GM12878 (cell line): ENCODE measurements around the gene NAMPT. TPM values are rescaled to one million over a fixed set of nuclear protein-coding genes. Genes with fewer than 3 reads are reported as not detected.

Experiments
- ATAC-seq: fragments of 200-7000 bp; cut with Tn5 transposase; 3 replicates; pipeline ENCODE4 v1.9.1; 2020; ENCODE audit warnings: mild to moderate bottlenecking, moderate library complexity
- BruUV-seq: library from RNA; stranded (reverse); fragments of 400-500 nt; replicated peaks from 2 replicates; lab custom pipeline; 2021; lab: Mats Ljungman, UMichigan
- CTCF ChIA-PET: fragments of 300-600 bp; sonication (Branson Sonifier 250); formaldehyde crosslinking; extraction: SDS; loops from one replicate; lab custom pipeline; 2021; ENCODE audit warnings: inconsistent platforms; lab: Yijun Ruan, JAX
- POLR2A ChIA-PET: fragments of 350-600 bp; formaldehyde crosslinking; extraction: SDS; loops from one replicate; lab custom pipeline; 2021; ENCODE audit warnings: inconsistent platforms; lab: Charles Lee
- RAD21 ChIA-PET: fragments of 300-600 bp; sonication (Branson Sonifier 250); formaldehyde crosslinking; loops from one replicate; lab custom pipeline; 2023; ENCODE audit warnings: antibody characterized with exemption; ENCODE audit not compliant: unreplicated experiment; lab: Charles Lee
- SMC1A ChIA-PET: fragments of 300-600 bp; sonication (Branson Sonifier 250); formaldehyde crosslinking; loops from one replicate; lab custom pipeline; 2023; ENCODE audit not compliant: unreplicated experiment, uncharacterized antibody; lab: Charles Lee
- DNase-seq: peaks from one replicate; pipeline ENCODE4 v3.0.0-alpha.2; 2011; ENCODE audit warnings: low read depth, low spot score
- FAIRE-seq: peaks from 3 replicates; lab custom pipeline; 2011; peaks lifted over from hg19 to GRCh38; lab: Jason Lieb, UNC
- H2AFZ ChIP-seq: 2 replicates; pipeline ENCODE4 v1.6.0; 2011; ENCODE audit warnings: low read depth, low read length, control low read depth; ENCODE audit not compliant: control insufficient read depth
- H3K27ac ChIP-seq: 2 replicates; pipeline ENCODE4 v1.5.1; 2011; ENCODE audit warnings: control low read depth; ENCODE audit not compliant: control insufficient read depth, insufficient read depth
- H3K27me3 ChIP-seq, 2 experiments: replicated peaks in 1 of 2; 2 replicates each; pipeline versions ENCODE4 v1.6.0 to v1.6.1; 2011; ENCODE audit warnings: low read length in 1 of 2; ENCODE audit not compliant: control insufficient read depth in 2 of 2, insufficient read depth in 2 of 2
- H3K36me3 ChIP-seq, 2 experiments: 2 replicates each; pipeline ENCODE4 v1.5.1; 2011; ENCODE audit warnings: low read length in 1 of 2; ENCODE audit not compliant: control insufficient read depth in 2 of 2, insufficient read depth in 2 of 2
- H3K4me1 ChIP-seq: 2 replicates; pipeline ENCODE4 v1.6.1; 2011; ENCODE audit warnings: mild to moderate bottlenecking, low read length, moderate library complexity, mixed read lengths; ENCODE audit not compliant: control insufficient read depth, insufficient read depth
- H3K4me2 ChIP-seq: 2 replicates; pipeline ENCODE4 v1.6.0; 2011; ENCODE audit warnings: control low read depth; ENCODE audit not compliant: control insufficient read depth, insufficient read depth
- H3K4me3 ChIP-seq: fragments of 200-600 bp; sonication (generic); 2 replicates; pipeline ENCODE4 v1.5.1; 2016
- H3K79me2 ChIP-seq: 2 replicates; pipeline ENCODE4 v1.6.0; 2011; ENCODE audit warnings: low read length; ENCODE audit not compliant: control insufficient read depth, insufficient read depth
- H3K9ac ChIP-seq: 2 replicates; pipeline ENCODE4 v1.8.0; 2011; ENCODE audit warnings: low read length, control low read depth, mixed read lengths; ENCODE audit not compliant: control insufficient read depth, insufficient read depth
- H3K9me3 ChIP-seq: replicated peaks from 3 replicates; pipeline ENCODE4 v1.5.1; 2011; ENCODE audit warnings: mild to moderate bottlenecking, low read length; ENCODE audit not compliant: control insufficient read depth, insufficient read depth
- H4K20me1 ChIP-seq: 2 replicates; pipeline ENCODE4 v1.6.0; 2011; ENCODE audit not compliant: control insufficient read depth, insufficient read depth
- ESRRA ChIP-seq: IDR thresholded peaks from 2 replicates; pipeline ENCODE4 v1.6.1; 2012; ENCODE audit warnings: mild to moderate bottlenecking, low read length, improper control_type of control experiment
- FOXK2 ChIP-seq: fragments of 450-650 bp; IDR thresholded peaks from 2 replicates; pipeline ENCODE4 v1.6.1; 2017; ENCODE audit warnings: mild to moderate bottlenecking, moderate library complexity
- HDAC2 ChIP-seq: fragments of 200-600 bp; sonication (generic); IDR thresholded peaks from 2 replicates; pipeline ENCODE4 v1.6.1; 2017
- IKZF2 ChIP-seq, 2 experiments: fragments of 450-650 bp; IDR thresholded peaks; 2 replicates each; pipeline ENCODE4 v1.6.1; 2017; ENCODE audit warnings: mild to moderate bottlenecking in 2 of 2, moderate library complexity in 2 of 2
- MEF2B ChIP-seq: fragments of 450-650 bp; IDR thresholded peaks from 2 replicates; pipeline ENCODE4 v1.6.1; 2018; ENCODE audit warnings: mild to moderate bottlenecking, moderate library complexity; ENCODE audit not compliant: partially characterized antibody, poor library complexity, severe bottlenecking
- NFXL1 ChIP-seq: fragments of 450-650 bp; IDR thresholded peaks from 2 replicates; pipeline ENCODE4 v1.6.1; 2017; ENCODE audit warnings: antibody characterized with exemption, mild to moderate bottlenecking, borderline replicate concordance
- NFYB ChIP-seq: IDR thresholded peaks from 2 replicates; pipeline ENCODE4 v1.6.1; 2011; ENCODE audit warnings: low read depth, mild to moderate bottlenecking, low read length, improper control_type of control experiment, moderate library complexity; ENCODE audit not compliant: insufficient read depth
- NR2F1 ChIP-seq: fragments of 450-650 bp; conservative IDR thresholded peaks from 2 replicates; pipeline ENCODE4 v1.6.1; 2017; ENCODE audit warnings: mild to moderate bottlenecking
- NRF1 ChIP-seq: conservative IDR thresholded peaks from 2 replicates; pipeline ENCODE4 v1.6.1; 2011; ENCODE audit warnings: mild to moderate bottlenecking, low read depth, low read length, improper control_type of control experiment
- POLR2AphosphoS2 ChIP-seq: IDR thresholded peaks from 2 replicates; pipeline ENCODE4 v1.6.1; 2011; ENCODE audit warnings: low read depth, mild to moderate bottlenecking, low read length, improper control_type of control experiment, moderate library complexity
- RBBP5 ChIP-seq: fragments of 200-600 bp; sonication (generic); conservative IDR thresholded peaks from 2 replicates; pipeline ENCODE4 v1.6.1; 2016
- STAT3 ChIP-seq: IDR thresholded peaks from 2 replicates; pipeline ENCODE4 v1.6.1; 2011; ENCODE audit warnings: low read depth, low read length, improper control_type of control experiment
- TAF1 ChIP-seq: IDR thresholded peaks from 2 replicates; pipeline ENCODE4 v1.6.1; 2011; ENCODE audit warnings: mild to moderate bottlenecking, low read depth, low read length, borderline replicate concordance
- YBX1 ChIP-seq: fragments of 450-650 bp; IDR thresholded peaks from 2 replicates; pipeline ENCODE4 v1.6.1; 2016; ENCODE audit warnings: antibody characterized with exemption
- ZBED1 ChIP-seq: IDR thresholded peaks from 2 replicates; pipeline ENCODE4 v1.6.1; 2016; ENCODE audit warnings: borderline replicate concordance
- ZNF207 ChIP-seq: fragments of 450-650 bp; IDR thresholded peaks from 2 replicates; pipeline ENCODE4 v1.6.1; 2014; ENCODE audit warnings: antibody characterized with exemption, mild to moderate bottlenecking, borderline replicate concordance
- ZNF24 ChIP-seq: fragments of 450-650 bp; IDR thresholded peaks from 2 replicates; pipeline ENCODE4 v1.6.1; 2017; ENCODE audit warnings: antibody characterized with exemption, mild to moderate bottlenecking
- WGBS: methylation state at CpG from one replicate; pipeline ENCODE4 v1.1.6; 2016; ENCODE audit warnings: low lambda C conversion rate; ENCODE audit not compliant: insufficient replicate concordance, insufficient coverage; ENCODE audit errors: missing lambda C conversion rate; 5-methylcytosine and 5-hydroxymethylcytosine counted together
- in situ Hi-C: fragments of 300-500 bp; cut with MboI; formaldehyde crosslinking; loops from 9 replicates; pipeline ENCODE4 v1.14.3; 2018; ENCODE audit warnings: mixed read lengths
- intact Hi-C: fragments of 100-400 bp; cut with micrococcal nuclease; formaldehyde crosslinking; loops from one replicate; pipeline ENCODE4 v1.14.2; 2022; ENCODE audit not compliant: unreplicated experiment
- polyA plus RNA-seq, 11 experiments: library from polyadenylated mRNA; depleted of rRNA in 4 of 11; unstranded in 6 of 11; stranded (reverse) in 5 of 11; fragments of >200 nt; fragmentation: Nextera tagmentation in 4 of 11; fragmentation: Illumina TruSeq in 1 of 11; extraction: Ambion mirVana in 4 of 11; extraction: Trizol in 1 of 11; gene quantifications; 1 replicate in 1 of 11; 2 replicates in 10 of 11; pipeline versions ENCODE4 v1.2.1 to v1.2.3, GENCODE V29; 2011 to 2016; ENCODE audit warnings: inconsistent platforms in 2 of 11, missing spikeins in 2 of 11, low read depth in 1 of 11
- total RNA-seq, 4 experiments: library from RNA; depleted of rRNA in 3 of 4; stranded (reverse); fragments of >200 nt in 3 of 4; fragmentation: Illumina TruSeq in 1 of 4; extraction: Trizol in 1 of 4; gene quantifications; 2 replicates each; pipeline versions ENCODE4 v1.2.1 to v1.2.3, GENCODE V29; 2013 to 2021
- TF ChIP-seq, protein P1 (sequence below): IDR thresholded peaks from 2 replicates; pipeline ENCODE4 v1.6.1; 2012; ENCODE audit warnings: low read length, inconsistent platforms
- TF ChIP-seq, protein P2 (sequence below): fragments of 450-650 bp; IDR thresholded peaks from 2 replicates; pipeline ENCODE4 v1.6.1; 2017; ENCODE audit warnings: antibody characterized with exemption, mild to moderate bottlenecking, moderate library complexity

The NAMPT gene
- total and polyA plus RNA-seq, 10 of the 15 experiments (the other 5 are each of a cell fraction or from before 2014, with no cell fraction given) = 28.3 to 173 (median 75.0) TPM

DNA sequence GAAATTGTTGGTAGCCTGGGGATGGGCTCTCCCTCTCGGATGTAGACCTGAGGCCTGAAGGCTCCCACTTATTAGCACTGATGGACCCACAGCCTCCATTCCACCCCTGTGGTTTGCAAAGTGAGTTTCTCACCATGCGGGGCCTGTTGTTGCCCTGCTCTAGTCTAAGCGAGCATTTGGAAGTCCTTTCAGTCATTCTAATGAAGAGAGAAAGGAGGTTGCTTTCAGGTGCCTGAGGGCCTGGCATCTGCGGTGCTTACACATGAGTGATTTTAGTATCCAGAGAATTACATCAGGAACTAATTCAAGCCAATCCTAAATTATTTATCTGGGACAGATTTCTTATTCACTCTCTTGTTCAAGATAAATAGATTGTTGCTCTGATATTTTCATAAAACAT, 61.6 kb downstream of the NAMPT start:
- POLR2A ChIA-PET = interaction anchor here (0.8 kb wide), 1 partner anchor 25 kb away, joined by 10 read pairs; no protein-coding TSS in a partner anchor
- TF ChIP-seq ZBED1 (no peak), NR2F1 (no peak), NFYB (no peak), TAF1 (no peak), FOXK2 (no peak), MEF2B (no peak), POLR2AphosphoS2 (no peak), ZNF207 (no peak), IKZF2 (IDR thresholded peaks at IDR 0.05) (no peak), HDAC2 (no peak), ESRRA (no peak), STAT3 (no peak), NRF1 (no peak), NFXL1 (no peak), ZNF24 (no peak), RBBP5 (no peak), YBX1 (no peak)
- TF ChIP-seq, protein P1, sequence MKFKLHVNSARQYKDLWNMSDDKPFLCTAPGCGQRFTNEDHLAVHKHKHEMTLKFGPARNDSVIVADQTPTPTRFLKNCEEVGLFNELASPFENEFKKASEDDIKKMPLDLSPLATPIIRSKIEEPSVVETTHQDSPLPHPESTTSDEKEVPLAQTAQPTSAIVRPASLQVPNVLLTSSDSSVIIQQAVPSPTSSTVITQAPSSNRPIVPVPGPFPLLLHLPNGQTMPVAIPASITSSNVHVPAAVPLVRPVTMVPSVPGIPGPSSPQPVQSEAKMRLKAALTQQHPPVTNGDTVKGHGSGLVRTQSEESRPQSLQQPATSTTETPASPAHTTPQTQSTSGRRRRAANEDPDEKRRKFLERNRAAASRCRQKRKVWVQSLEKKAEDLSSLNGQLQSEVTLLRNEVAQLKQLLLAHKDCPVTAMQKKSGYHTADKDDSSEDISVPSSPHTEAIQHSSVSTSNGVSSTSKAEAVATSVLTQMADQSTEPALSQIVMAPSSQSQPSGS = no peak
- TF ChIP-seq, protein P2, sequence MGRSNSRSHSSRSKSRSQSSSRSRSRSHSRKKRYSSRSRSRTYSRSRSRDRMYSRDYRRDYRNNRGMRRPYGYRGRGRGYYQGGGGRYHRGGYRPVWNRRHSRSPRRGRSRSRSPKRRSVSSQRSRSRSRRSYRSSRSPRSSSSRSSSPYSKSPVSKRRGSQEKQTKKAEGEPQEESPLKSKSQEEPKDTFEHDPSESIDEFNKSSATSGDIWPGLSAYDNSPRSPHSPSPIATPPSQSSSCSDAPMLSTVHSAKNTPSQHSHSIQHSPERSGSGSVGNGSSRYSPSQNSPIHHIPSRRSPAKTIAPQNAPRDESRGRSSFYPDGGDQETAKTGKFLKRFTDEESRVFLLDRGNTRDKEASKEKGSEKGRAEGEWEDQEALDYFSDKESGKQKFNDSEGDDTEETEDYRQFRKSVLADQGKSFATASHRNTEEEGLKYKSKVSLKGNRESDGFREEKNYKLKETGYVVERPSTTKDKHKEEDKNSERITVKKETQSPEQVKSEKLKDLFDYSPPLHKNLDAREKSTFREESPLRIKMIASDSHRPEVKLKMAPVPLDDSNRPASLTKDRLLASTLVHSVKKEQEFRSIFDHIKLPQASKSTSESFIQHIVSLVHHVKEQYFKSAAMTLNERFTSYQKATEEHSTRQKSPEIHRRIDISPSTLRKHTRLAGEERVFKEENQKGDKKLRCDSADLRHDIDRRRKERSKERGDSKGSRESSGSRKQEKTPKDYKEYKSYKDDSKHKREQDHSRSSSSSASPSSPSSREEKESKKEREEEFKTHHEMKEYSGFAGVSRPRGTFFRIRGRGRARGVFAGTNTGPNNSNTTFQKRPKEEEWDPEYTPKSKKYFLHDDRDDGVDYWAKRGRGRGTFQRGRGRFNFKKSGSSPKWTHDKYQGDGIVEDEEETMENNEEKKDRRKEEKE = no peak

More for the DNA sequence above, 61.6 kb downstream of the NAMPT start:
- no peaks in the 10 kb centered on the region for H3K36me3 ChIP-seq
- intact Hi-C loops = no loop called here
- H4K20me1 ChIP-seq = no peaks in the 10 kb centered on the region
- BruUV-seq = no TSS peak
- ChIA-PET RAD21 (no interaction called here), CTCF (interaction anchor here (0.8 to 1.1 kb wide), 3 partner anchors 18 to 239 kb away, joined by 3 to 5 read pairs (median 3); no protein-coding TSS in a partner anchor), SMC1A (interaction anchor here (0.8 to 1.7 kb wide), 3 partner anchors 28 to 55 kb away, joined by 3 to 5 read pairs (median 3); no protein-coding TSS in a partner anchor)
- no peak overlapping the region for H3K9ac ChIP-seq
- FAIRE-seq = no peak
- no peak for DNase-seq
- H3K79me2 ChIP-seq = no peaks in the 10 kb centered on the region
- H3K27me3 ChIP-seq = no peaks in the 10 kb centered on the region
- H3K9me3 ChIP-seq = no peaks in the 10 kb centered on the region
- no peak overlapping the region for H2AFZ ChIP-seq
- no peak overlapping the region for H3K4me2 ChIP-seq
- H3K4me3 ChIP-seq = no peak overlapping the region
- H3K4me1 ChIP-seq = no peaks in the 10 kb centered on the region
- WGBS = 63% methylated on average over 4 of the region's 4 CpGs
- no peak for ATAC-seq
- in situ Hi-C loops = no loop called here
- no peak overlapping the region for H3K27ac ChIP-seq
